Activated T-cell treated with anti-CD3 and anti-CD28 coated beads, Interleukin-2, amount 50 U/mL, for 48 hours (primary cell): ENCODE results near the gene USP6NL.
A peak's percentile ranks its signal among the peaks of the same experiment; 100 is the strongest.
"Not testable (repeated sequence)": the region's sequence is repeated elsewhere in the genome, so short reads cannot be mapped to it uniquely, and the experiment has no call there.

Experiments
- DNase-seq, 2 experiments: peaks; one replicate each; pipeline ENCODE4 v3.0.0-alpha.2; 2020

Gene USP6NL

DNA sequence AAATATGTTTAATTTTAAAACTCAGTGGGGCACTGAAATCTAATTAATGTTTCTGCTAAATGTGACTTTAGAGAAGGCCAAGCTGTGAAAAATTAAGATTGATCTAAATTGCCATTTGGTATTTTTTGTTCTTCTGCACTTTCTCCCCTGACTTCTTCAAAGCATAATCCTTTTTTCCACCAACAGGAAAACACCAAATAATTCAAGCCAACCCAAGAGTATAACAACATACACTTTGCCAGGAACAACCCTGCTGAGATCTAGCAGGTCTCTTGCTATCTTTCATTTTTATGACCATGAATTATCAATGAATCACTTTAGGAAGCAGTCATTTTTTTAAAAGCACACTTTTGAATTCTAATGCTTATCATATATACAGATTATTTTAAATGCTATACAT is 100.1 kb downstream of the USP6NL start:
- DNase-seq, result no peak

DNA sequence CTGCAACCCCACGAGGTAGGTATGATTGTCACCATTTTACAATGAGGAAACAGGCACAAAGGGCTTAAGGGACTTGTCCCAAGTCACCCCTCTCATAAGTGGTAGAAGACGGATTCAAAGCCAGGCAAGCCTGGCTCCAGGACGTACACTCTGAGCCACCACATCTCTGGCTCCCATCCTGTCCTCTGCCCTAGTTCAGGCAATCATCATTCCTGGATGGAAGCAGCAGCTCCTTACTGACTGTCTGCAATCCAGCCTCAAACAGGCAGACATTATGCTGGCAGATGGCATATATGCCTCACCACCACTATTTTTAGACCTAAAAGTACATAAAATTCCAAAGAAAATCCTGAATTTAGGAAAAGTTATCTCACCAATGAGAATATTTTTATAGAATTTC is 100.7 kb downstream of the USP6NL start:
- DNase-seq, result no peak

- DNase-seq, result no peak
Measured at GRCh38 chr10:11510281-11510680, 101.2 kb downstream of the USP6NL start.

DNA sequence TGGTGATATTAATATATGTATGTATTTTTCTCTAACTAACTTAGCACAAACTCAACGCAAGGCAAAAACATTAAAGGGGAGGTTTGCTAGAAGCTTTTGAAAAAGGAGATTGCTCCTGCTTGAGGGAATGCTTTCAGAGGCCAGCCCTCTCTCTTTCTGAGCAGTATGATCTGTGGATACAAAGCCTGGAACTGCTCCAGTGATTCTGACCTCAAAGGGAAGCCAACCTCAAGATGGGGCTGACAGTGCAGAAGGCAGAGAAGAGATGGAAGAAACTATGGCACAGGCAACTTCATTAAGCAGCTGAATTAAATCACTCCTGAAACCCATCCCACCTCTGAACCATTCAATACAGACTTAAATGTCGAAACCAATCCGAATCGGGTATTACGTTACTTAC is 102.4 kb downstream of the USP6NL start:
- DNase-seq, result no peak

GRCh38 chr10:11506247-11506789 is 105.1 kb downstream of the USP6NL start:
- DNase-seq, result no peak

- peak; percentile 42 to 55 for DNase-seq
Measured at GRCh38 chr10:11505639-11506038, 105.8 kb downstream of the USP6NL start.

GRCh38 chr10:11504566-11505285 is 106.7 kb downstream of the USP6NL start:
- DNase-seq, result no peak

GRCh38 chr10:11501600-11501999 is 109.8 kb downstream of the USP6NL start:
- no peak for DNase-seq

DNA sequence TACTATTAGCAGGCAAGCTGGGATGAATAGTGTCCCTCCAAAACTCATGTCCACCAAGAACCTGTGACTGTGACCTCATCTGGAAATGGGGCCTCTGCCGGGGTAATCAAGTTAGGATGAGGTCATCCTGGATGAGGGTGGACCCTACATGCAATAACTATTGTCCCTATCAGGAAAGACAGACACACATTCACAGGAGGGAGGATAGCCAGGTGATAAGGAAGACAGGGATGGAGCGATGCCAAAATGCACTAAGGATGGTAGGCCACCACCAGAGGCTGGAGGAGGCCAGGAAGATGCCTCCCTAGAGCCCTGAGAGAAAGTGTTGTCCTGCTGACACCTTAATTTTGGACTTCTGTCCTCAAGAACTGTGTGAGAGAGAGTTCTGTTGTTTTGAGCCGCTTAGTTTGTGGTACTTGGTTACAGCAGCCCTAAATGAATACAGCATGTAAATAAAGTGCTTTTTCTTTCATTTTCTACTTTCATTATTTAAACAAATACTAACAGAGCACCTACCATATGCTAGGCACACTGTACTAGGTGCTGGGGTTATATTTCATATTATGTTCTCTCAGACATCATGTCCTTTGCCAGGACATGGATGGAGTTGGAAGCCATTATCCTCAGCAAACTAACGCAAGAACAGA is 111.9 kb downstream of the USP6NL start:
- DNase-seq, result no peak

GRCh38 chr10:11498399-11498798 is 113.1 kb downstream of the USP6NL start:
- no peak for DNase-seq

GRCh38 chr10:11494923-11495322 is 116.5 kb downstream of the USP6NL start:
- DNase-seq, result not testable (repeated sequence)

GRCh38 chr10:11493646-11494045 is 117.8 kb downstream of the USP6NL start:
- no peak for DNase-seq

- no peak for DNase-seq
Measured at GRCh38 chr10:11491087-11491486, 120.4 kb downstream of the USP6NL start.

GRCh38 chr10:11489591-11489990 is 121.9 kb downstream of the USP6NL start:
- no peak for DNase-seq

- DNase-seq, result no peak
Measured at GRCh38 chr10:11488126-11488525, 123.3 kb downstream of the USP6NL start.

DNA sequence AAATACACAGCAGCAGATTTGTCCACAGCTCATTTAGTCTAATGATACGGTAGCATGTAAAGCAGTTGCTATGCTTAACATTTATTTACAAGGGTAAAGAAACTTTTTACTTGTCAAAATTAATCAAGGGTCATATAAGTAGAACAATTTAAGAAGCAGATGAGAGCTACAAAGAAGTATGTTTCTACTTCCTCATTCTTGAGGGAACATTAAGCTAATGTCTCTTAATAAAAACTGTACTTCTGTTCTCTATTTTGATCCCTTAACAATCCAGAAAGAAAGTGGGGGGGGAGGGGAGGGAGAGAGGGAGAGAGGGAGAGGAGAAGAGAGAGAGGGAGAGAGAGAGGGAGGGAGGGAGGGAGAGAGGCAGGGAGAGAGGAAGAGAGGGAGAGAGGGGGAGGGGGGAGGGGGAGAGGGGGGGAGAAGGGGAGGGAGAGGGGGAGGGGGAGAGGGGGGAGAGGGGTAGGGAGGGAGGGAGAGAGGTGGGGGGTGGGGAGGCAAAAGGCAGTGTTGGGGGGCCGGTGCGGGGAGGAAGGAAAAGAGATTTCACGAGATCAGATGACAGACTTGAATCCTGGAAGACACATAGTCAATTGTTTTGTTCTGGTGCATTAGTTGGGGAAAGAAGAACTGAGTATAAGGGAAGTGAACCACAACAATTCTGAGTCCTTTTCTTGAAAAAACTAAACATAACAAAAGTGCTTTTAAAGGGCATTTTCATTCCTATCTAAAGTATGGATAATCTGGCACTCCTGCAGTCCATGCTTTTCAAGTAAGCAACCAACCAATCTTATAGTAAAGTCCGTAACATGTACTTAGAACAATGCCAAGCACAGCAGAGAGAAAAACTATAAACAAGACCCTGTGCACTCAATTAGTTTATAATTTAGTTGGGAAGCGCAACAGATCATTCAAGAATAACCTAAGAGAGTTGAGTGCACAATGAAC is 128.0 kb downstream of the USP6NL start:
- no peak for DNase-seq

DNA sequence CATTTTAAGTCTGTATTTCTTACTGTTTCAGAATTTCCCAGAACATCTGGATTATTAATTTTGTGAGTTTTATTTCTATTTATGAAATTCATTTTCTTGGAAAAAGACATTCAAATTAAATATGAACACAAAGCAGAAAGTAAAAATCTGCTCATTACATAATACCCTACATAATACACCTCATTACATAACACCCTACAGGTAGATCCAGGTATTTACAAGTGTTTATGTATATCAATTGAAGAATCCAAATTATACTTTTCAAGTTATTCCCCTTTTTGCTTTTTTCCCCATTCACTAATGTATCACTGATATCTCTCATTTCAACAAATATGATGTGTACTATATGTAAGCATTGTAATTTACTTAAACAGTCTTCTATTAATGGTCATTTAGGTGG is 129.1 kb downstream of the USP6NL start:
- DNase-seq, result no peak

GRCh38 chr10:11480687-11481086 is 130.8 kb downstream of the USP6NL start:
- DNase-seq, result no peak

DNA sequence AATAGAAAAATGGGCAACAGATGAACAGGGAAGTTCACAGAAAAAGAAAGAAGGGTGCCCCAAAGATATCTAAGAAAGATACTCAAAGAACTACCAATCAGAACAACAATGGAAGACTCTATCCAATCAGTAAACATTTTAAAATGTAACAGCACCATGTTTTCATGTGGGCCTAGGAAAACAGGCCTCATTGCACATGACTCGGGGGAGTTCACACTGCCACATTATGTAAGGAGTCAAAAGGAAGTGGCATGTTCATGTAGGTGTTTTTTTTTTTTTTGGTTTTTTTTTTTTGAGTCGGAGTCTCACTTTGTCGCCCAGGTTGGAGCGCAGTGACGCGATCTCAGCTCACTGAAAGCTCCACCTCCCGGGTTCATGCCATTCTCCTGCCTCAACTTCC is 132.2 kb downstream of the USP6NL start:
- DNase-seq, result no peak

GRCh38 chr10:11478807-11479206 is 132.6 kb downstream of the USP6NL start:
- no peak for DNase-seq

DNA sequence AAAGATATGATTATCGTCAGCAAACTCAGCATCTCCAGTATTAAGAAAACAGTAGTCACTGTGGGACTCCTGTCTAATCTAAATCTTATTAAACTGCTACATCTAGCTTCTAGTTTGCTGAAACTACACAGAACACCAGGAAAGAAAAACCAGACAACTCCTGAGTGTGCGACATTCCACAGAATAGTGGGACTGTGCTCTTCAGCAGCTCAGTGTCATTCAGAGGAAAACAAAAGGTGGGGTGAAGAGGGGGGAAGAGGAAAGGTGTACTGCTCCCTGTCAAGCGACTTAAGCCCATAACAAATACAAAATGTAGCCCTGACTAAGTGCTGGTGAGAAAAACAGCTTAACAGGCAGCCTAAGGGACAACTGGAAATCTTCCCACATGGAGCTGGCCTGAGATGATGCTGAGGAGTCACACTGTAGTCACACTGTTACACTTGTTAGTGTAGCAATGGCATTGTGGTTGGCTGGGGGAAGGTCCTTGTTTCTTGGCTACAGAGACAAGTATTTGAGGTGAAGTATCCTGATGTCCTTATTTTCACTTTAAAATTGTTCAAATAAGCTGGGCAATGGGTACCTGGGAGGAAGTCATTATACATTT is 135.5 kb downstream of the USP6NL start:
- DNase-seq, result no peak

DNA sequence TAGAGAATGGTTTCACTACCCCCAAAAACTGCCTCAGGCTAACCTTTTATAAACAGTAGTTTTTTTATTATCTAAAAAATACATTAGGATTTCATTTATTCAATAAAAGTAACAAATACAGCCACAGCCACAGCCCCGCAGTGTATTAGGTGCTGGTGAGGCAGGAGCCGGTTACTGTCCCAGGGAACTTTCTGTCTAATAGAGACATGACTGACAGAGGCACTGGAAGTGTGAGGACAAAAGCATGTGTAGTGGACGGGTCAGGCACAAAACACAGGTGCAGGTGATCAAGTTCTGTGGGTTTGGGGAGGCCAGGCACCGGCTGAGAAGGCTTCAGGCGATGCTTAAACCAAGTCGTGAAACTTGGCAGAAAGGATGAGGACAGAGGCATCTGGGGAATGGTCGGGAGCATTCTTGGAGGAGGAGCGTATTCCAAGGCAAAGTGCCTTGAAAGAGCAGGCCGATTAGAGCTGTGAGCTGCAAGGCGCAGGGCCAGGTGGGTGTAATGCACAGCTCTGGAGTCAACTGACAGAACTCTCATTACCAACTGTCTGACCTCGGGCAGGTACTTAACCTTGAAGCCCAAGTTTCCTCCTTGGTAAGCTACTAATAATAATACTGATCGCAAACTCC is 138.2 kb downstream of the USP6NL start:
- DNase-seq, result no peak
